ENCODE results near the gene PCSK9.

DNA sequence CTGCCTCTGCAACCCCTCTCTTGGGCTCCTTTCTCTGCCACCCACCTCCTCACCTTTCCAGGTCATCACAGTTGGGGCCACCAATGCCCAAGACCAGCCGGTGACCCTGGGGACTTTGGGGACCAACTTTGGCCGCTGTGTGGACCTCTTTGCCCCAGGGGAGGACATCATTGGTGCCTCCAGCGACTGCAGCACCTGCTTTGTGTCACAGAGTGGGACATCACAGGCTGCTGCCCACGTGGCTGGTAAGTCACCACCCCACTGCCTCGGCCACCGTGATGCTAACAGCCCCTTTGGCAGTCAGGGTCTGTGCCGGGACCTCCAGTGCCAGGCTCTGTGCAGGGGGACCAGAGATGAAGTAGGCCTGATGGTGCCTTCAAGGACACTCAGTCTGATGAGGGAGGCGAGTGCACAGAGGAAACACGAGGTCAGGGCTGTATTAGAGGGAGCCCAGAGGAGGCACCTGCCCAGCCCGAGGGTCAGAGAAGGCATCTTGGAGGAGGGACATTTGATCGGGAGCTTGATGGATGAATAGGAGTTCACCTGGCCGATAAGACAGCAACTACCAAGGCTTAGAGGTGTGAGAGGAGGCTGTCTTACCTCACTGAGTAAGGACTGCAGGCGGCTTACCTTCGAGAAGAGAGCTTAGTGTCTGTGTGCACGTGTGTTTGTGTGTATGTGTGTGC is 18.1 kb downstream of the PCSK9 start:
- TF ChIP-seq, protein P1, sequence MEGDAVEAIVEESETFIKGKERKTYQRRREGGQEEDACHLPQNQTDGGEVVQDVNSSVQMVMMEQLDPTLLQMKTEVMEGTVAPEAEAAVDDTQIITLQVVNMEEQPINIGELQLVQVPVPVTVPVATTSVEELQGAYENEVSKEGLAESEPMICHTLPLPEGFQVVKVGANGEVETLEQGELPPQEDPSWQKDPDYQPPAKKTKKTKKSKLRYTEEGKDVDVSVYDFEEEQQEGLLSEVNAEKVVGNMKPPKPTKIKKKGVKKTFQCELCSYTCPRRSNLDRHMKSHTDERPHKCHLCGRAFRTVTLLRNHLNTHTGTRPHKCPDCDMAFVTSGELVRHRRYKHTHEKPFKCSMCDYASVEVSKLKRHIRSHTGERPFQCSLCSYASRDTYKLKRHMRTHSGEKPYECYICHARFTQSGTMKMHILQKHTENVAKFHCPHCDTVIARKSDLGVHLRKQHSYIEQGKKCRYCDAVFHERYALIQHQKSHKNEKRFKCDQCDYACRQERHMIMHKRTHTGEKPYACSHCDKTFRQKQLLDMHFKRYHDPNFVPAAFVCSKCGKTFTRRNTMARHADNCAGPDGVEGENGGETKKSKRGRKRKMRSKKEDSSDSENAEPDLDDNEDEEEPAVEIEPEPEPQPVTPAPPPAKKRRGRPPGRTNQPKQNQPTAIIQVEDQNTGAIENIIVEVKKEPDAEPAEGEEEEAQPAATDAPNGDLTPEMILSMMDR (IDR thresholded peaks at IDR 0.05) = no peak
- no peak for TF ChIP-seq POLR2AphosphoS5 (IDR thresholded peaks at IDR 0.05)
